Vagina (tissue), 2 donors: Measurements from ENCODE around the gene FAM153A.
"Not testable (repeated sequence)": the region's sequence is repeated elsewhere in the genome, so short reads cannot be mapped to it uniquely, and the experiment has no call there.

Experiments
- CTCF ChIP-seq, 3 experiments: fragments of 450-650 bp in 2 of 3; fragments of 200-600 bp in 1 of 3; sonication (generic) in 1 of 3; IDR thresholded peaks; one replicate each; pipeline ENCODE4 v1.5.1; 2017 to 2019; ENCODE audit warnings: antibody characterized with exemption in 3 of 3, mild to moderate bottlenecking in 2 of 3, moderate library complexity in 2 of 3
- POLR2A ChIP-seq, 2 donors: fragments of 450-650 bp; IDR thresholded peaks; one replicate each; pipeline ENCODE4 v1.6.1; 2017; ENCODE audit warnings: antibody characterized with exemption in 2 of 2, mild to moderate bottlenecking in 2 of 2, moderate library complexity in 2 of 2

GRCh38 chr5:177723831-177724485 is 58.7 kb downstream of the FAM153A start:
- TF ChIP-seq CTCF, POLR2A (IDR thresholded peaks at IDR 0.05): not testable (repeated sequence)
